LoVo (cell line): ENCODE results near the gene NKAIN2.

ENCODE experiments used
- DNase-seq: peaks from one replicate; pipeline ENCODE4 v3.0.0-alpha.2; 2016; ENCODE audit warnings: low spot score

NKAIN2 gene

DNA sequence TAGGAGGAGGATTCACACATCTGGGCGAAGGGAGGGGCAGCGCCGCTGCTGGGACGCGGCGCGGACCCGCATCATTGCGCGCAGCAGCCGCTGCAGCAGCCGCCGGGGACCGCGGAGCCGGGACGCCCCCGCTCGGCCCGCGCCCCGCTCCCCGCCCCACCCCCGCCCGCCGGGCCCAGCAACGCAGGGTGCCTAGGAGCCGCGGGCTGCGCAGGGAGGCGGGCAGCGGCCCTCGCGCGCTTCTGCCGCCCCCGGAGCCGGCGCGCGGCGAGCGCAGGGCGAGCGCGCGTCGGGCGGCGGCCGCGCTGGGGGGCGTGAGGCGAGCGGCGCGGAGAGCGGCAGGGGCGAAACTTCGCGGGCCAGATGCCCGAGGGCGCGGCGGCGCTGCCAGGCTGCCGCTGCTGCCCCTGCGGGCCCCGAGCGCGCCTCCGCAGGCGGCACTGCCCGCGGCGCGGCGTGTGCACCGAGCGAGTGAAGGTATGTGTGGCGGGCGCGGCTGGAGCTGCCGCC is at the start of gene NKAIN2:
TSS of gene NKAIN2 (plus strand) at position 362 of the 510 bp plus-strand sequence.
- DNase-seq = no peak

DNA sequence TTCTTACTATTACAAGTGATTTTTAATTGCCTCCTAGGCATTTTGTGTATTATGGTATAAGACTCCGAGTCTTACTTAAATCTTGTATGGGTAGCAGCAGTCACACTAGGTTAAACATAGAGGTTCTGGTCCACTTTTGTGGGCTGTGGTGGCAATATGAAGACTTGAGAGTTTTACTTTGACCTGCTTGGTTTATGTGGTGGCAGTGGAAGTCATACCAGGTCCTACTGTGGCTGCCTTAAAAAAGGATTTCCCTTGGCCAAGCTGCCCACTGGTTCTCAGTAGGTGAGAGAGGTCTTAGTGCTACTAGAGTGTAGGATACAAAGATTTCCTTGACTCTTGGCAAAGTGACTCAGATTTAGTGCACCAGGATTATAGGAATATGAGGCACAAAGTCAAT is 44.2 kb upstream of the NKAIN2 start:
- DNase-seq = no peak

DNA sequence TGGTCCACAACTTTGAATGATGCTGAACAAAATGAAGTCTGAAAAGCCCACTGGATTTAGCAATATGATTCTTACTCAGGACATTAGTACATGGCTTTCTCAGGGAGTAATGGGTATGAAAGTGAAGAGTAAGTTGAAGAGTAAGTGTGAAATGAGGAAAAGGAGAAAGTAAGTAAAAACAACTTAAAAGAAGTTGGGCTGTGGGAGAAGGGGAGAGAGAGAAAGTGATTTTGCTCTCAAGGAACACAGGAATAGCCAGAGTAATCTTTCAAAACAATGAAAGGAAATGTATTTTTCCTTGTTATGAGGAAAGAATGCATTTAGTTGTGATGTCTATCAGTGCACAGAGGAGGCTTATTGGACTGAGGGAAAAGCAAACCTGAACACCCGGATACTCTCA is 39.8 kb upstream of the NKAIN2 start:
- DNase-seq = no peak

DNA sequence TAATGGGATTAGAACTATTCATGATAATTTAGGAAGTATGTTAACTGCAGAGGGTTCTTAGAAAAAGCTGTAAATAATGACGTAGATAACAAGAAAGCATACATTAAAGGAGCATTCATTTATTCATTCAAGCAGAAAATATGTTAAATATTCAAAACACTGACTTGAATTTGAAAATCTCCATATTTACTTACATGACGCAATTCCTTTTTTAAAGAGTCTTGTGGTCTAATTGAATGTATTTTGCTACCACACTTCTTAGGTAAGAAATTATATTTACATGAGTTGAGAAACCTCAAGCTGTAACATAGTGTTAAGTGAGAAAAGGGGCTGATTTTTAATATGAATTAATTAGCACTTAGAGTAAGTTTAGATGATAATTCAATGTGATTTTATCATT is 38.9 kb upstream of the NKAIN2 start:
- no peak for DNase-seq

GRCh38 chr6:123768921-123769320 is 34.7 kb upstream of the NKAIN2 start:
- no peak for DNase-seq

- DNase-seq = no peak
Measured at GRCh38 chr6:123769431-123769830, 34.2 kb upstream of the NKAIN2 start.

GRCh38 chr6:123770247-123770949 is 33.3 kb upstream of the NKAIN2 start:
- no peak for DNase-seq

GRCh38 chr6:123771126-123771525 is 32.5 kb upstream of the NKAIN2 start:
- no peak for DNase-seq

DNA sequence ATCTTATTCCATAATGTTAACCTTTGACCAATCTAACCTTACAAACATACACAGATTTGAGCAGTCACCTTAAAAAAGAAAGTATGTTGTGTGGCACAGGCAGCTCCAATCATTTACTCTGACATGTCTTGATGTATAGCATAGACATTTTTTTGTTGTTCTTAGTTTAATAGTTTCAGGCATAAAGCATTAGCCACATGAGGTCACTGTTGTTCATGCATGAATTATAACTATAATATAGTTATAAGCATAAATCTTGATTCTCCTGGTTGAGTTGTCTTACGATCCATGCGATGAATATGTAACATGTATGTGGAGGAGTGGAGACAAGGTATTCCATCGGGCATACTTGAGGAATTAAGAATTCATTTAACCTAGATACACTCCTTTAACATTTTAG is 26.1 kb upstream of the NKAIN2 start:
- DNase-seq = no peak

- DNase-seq = no peak
Measured at GRCh38 chr6:123780021-123780420, 23.6 kb upstream of the NKAIN2 start.

- DNase-seq = no peak
Measured at GRCh38 chr6:123784330-123784729, 19.3 kb upstream of the NKAIN2 start.

DNA sequence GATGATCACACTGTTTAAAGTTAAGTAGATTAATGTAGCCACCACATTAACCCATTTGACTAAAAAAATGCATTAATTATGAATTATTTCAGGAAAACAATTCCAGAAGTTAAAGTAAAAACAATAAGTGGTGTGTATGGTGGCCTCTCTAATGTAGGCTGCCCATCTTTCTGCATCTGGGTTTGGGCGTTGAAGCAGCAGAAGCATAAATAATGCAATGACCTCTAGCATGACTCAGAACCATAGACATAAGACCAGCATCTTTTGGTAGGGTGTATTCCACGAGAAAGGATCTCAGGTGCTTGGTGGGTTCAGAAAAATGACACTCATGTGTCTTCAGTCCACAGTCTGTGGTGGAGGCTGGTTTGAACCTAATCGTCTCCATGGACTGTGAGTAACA is 18.6 kb upstream of the NKAIN2 start:
- no peak for DNase-seq

- no peak for DNase-seq
Measured at GRCh38 chr6:123788319-123788718, 15.3 kb upstream of the NKAIN2 start.

- DNase-seq = no peak
Measured at GRCh38 chr6:123794190-123794589, 9.5 kb upstream of the NKAIN2 start.

DNA sequence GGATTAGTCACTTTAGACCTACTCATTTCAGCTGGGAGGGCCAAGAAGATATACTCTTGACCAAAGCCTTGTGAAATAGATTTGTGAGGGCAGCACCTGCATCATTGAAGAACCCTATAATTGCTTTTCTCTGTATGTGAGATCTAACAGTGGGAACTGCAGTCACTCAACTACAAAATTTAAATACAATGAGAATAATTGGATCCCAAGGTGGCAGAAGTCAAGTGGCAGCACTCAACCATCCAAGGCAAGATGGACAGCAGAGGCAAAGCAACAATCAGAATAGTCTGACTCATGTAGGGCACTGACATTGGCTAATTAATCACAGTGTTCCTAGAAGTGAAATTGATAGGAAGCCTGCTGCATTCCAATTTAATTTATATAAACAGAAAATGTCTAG is 8.9 kb upstream of the NKAIN2 start:
- no peak for DNase-seq

DNA sequence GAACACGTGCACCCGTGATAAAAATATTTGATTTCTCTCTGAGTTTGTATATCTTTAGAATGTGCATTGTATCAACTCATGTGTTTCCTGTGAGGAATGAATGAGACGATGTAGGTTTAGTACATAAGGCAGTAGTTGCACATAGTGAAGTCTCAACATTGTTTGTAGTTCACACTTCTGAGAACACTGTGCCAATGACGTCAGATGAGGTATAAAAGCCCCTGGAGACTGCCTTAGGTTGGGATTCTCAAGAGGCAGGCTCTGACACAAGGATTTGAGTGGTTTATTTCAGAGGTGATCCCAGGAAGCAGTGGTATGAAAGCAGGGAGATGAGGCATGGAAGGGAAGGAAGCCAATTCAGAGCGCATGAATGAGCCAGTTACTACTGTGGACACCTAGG is 2.6 kb upstream of the NKAIN2 start:
- DNase-seq = no peak

DNA sequence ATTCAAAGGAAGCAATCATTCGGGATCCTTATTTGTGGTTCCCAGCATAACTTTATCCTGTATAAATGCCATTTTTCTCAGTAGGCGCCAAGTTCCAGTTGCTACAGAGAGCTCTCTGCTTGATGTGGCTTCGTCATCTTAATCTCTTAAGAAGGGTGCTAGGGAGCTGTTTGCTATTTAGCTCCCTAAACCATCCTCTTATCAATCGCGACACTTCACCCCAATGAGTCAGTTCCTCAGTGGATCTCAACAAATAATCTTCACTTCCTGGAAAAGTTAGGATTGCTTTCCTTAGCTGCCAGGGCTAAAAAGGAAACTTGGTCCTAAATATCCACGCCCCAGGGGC is 1.3 kb upstream of the NKAIN2 start:
- no peak for DNase-seq

GRCh38 chr6:123802697-123803503 is 765 bp upstream of the NKAIN2 start:
- peak; percentile 54 for DNase-seq

DNA sequence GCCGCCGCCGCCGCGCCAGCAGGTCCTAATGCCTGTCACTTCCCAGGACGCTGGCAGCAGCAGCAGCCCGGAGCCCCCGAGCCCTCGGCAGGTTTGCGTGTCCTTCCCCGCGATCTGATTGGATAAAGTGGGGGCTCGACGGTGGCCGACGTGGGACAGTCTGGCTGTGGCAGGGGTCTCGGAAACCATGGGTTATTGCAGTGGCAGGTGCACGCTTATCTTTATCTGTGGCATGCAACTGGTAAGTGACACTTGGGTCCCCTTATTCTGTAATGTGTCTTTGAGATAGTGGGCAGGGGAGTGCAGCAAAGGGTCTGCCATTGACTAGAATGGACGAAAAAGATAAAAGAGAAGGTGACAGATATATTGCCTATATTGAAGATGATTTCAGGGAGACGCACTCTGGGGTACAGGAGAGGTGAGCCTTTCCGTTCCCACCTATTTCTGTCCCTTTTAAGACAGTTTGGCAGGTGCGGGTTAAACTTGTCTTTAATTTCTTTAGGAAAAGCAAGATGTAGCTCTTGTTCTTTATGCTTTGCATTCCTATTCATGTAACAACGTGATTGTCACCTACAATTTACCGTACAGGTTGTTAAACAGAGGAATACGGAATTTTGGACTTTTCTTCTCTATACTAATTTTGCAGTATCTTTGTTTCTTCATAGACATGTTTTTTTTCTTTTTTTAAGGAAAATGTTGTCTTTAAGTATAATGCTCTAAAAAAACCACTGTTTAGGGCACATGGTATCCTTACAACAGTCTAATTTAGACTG is 535 bp downstream of the NKAIN2 start:
- DNase-seq = no peak

- DNase-seq = no peak
Measured at GRCh38 chr6:123804787-123805540, 1.3 kb downstream of the NKAIN2 start.

DNA sequence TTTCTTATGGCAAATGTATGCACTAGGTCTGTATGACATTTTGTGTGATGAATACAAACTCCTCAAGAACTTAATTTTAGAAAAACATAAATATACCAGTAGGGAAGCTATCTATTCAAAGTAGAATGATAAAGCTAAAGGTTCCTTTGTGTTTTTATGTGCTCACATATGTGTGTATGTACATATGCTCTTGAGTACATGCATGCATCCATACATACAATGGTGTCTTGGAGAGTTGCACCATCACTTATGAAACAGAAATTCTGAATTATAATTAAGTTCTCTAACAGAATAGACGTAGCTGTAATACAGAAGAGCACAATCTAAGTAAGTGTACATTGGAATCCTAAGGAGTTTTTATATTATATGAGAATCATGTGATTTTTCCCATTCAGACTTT is 2.3 kb downstream of the NKAIN2 start:
- DNase-seq = no peak

DNA sequence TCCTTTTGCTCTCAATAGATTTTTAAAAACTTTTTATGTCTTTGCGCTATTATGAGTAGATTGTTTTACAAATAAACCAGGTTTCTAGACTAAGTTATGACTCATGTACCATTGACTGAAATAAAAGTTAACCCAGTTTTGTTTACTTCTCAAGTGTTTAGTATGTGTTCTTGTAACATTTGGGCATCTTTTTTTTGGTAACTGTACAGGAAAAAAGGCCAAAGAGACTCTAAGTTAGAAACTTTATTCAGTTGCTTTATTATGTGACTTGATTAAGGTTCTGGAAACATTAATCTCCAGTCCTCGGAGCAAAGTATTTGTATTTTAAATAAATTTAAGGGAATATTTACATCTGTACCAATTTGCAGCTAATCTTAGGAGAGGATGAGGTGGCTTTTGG is 2.9 kb downstream of the NKAIN2 start:
- no peak for DNase-seq
